ENCODE measurements around the gene ACOT7.

- TF ChIP-seq POLR2AphosphoS5 (IDR thresholded peaks at IDR 0.05; ENCODE audit: borderline replicate concordance, low read depth, low read length) = no peak
- TF ChIP-seq EZH2 (IDR thresholded peaks at IDR 0.05) = no peak
Measured at GRCh38 chr1:6389971-6390370, 3.6 kb downstream of the ACOT7 start.
